ENCODE results near the gene PLTP.
"Not testable (repeated sequence)": the region's sequence is repeated elsewhere in the genome, so short reads cannot be mapped to it uniquely, and the experiment has no call there.

The PLTP gene, protein sequence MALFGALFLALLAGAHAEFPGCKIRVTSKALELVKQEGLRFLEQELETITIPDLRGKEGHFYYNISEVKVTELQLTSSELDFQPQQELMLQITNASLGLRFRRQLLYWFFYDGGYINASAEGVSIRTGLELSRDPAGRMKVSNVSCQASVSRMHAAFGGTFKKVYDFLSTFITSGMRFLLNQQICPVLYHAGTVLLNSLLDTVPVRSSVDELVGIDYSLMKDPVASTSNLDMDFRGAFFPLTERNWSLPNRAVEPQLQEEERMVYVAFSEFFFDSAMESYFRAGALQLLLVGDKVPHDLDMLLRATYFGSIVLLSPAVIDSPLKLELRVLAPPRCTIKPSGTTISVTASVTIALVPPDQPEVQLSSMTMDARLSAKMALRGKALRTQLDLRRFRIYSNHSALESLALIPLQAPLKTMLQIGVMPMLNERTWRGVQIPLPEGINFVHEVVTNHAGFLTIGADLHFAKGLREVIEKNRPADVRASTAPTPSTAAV

DNA sequence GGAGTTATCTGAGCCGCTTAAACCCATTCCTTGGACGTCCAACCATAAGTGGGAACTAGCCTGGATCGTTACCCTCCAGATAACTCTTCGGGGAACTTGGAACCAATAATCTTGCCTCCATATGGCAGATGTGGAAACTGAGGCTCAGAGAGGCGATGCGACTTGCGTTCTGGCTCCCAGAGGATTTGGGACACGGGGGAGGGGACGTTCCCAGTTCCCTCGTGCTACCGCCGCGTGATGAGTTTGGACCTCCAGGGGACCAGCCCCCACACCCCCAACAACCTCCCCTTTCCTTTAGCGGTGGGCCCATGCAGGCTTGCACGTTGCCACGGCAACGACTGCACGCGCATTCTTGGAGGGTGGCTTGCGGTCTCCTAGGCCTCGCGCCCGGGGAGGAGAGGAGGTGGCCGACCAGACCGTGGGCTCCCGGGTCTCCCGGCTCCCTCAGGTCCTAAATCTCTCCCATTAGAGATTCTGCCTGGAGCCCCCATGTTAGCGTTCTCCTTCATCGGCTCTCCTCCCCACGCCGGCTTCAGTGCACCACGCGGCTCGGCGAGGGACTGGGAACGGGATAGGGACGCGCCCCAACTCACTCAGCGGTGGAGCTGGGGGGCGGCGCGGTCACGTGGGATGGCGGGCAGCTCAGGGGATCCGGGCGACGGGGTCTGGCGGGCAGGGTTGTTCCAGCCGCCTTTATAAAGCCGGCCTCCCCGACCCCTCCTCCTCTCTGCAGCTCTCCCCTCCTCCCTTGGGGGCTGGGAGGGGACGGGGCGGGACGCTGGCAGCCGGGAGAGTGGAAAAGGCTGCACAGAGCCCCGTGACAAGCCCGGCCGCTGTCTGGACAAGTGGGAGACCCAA, at the start of gene PLTP:
Gene PLTP (minus strand): TSS at position 670 of the 858 bp plus-strand sequence. CDS start 703 bp downstream, outside the sequence.
- no peak for DNase-seq

DNA sequence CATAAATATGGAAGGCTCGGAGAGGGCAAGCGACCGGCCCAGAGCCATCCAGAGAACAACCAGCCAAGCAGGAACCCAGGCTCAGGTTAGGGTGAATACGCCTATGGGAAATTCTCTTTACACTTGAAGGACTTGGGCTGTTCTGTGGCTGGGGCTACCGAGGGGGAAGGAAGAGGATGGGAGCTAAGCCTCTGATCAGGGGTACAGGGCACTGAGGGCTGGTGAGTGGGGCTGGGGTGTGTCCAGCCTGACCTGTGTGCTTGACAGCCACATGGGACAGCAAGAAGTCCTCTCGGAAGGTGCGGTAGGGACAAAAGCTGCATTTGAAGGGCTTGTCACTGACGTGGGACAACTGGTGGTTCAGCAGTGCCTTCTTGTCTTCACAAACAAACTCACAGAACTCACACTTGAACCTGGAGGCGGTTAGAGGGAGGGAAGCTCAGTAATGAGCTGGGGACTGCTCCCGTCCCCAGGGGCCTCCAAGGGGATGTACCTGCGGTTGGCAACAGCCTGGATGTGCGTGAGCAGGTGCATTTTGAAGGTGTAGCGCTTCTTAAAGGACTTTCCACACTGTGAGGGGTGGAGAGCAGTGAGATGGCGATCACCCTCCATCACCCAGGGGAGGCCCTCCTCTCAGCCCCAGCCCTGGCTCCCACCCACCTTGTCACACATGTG, 48.1 kb upstream of the PLTP start:
- no peak for DNase-seq

DNA sequence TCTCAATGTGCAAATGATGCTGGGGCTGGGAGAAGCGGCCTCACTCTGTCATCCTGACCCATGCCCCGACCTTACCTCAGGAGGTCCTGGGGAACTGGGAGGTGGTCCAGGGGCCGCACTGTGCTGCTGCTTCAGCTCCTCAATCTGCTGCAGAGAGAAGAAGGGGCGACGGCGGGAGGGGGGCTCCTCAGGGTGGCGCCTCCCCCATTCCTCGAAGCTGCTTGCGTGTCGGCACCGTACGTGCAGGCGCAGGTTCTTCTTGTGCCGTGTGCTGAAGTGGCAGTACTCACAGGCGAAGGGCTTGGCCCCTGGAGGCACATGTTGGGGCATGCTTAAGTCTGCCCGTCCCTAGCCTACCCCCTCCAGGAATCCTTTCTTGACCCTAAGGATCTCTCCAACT, 47.2 kb upstream of the PLTP start:
- no peak for DNase-seq

DNA sequence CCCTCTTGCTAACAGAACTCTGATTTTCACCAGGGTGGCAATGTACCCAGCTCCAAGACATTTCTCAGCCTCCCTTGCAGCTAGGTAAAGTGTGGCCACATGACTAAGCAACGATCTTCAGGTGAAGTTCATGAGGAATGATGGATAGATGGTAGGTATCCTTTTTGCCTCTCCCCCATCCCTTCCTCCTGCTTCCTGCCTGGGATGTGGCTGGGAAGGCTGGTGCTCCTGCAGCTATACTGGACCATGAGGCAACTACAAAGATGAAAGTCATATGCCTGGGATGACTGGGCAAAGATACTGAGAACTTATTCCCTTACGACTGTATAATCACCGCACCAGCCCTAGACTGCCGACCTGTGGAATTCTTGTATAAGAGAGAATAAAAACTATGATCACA, 46.6 kb upstream of the PLTP start:
- DNase-seq = no peak

DNA sequence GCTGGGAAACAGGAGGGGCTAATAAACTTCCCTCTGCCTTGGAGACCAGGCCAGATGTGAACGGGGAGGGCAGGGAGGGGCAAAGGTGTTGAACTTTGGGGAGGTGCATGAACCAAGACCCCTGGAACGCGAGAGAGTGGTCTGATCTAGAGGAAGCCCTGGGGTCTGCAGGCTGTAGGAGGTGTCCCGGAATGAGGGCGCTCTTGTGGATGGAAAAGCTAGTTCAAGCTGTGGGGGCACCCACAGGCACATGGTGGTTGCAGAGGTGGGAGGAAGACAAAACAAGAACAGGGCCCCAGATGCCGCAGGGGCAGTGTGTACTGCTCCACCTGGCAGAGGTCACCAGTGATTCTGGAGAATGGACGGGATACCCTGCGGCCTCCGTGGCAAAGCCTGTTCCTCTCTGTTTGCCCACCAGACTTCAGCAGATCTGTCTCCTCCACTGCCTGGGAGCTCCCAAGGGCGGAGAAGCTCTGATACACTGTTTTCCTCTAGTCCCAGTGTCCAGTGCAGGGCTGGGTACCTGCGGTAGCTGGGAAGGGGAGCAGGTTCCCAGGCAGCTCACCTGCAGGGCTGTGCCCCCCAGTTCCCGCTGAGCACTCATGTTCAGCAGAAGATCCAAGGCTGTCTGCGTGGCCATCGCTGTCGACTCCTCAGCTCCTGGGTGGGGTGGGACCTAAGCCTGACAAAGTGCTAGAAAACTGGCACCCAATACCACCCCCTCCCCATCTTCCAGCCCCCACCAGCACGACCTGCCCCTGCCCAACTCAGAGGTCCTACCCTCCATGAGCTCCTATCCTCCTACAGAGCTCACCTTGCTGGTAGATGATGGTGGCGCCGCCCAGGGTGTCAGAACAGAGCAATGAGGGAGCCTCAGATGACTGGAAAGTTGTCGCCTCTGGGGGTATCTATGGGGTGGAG, 45.3 kb upstream of the PLTP start:
- DNase-seq = no peak

DNA sequence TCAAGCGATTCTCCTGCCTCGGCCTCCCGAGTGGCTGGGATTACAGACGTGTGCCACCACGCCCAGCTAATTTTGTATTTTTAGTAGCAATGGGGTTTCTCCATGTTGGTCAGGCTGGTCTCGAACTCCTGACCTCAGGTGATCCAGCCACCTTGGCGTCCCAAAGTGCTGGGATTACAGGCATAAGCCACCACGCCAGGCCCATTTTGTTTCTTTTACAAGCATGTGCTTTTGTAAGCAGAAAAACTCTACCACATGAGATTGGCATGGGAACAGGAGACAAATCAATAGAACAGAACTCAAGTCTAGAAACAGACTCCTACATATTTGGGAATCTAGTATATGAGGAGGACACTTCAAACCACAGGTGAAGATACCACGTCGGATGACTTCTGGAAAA, 44.4 kb upstream of the PLTP start:
- DNase-seq = not testable (repeated sequence)

DNA sequence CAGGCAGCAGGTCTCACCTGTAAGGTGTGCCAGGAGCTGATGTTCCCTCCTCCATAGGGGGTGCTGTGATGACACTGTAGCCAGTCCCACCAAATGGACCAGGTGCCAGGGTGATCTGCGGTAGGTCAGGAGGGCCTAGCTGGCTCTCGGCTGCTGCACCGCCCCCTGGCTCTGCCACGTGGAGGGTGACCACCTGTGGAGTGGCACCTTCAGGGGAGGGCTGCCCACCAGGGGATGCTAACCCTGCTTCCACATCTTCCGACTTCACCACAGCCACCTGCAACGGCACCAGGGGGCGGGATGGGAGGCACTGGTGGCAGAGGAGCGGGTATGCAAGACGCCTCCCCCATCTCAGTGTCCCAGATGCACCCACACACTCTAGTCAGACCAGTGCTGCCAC, 41.7 kb upstream of the PLTP start:
- DNase-seq = no peak

DNA sequence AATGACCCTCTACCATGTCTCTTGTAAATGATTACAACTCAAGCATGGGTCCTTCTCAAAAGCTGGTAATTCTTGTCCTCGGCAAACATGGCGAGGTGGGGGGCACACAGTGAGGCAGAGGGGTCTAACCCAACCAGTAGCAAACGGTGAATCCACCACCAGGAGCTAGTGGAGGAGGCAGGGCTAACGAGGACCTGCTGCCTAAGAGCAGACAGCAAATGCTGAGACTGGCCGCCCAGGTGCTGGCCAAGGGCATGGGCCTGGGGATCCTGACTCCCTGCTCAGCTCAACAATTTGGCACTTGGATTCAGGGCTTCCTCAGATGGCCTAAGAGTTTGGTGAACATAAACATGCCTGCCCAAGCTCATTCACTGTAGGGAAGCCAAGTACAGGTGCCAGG, 40.9 kb upstream of the PLTP start:
- no peak for DNase-seq

DNA sequence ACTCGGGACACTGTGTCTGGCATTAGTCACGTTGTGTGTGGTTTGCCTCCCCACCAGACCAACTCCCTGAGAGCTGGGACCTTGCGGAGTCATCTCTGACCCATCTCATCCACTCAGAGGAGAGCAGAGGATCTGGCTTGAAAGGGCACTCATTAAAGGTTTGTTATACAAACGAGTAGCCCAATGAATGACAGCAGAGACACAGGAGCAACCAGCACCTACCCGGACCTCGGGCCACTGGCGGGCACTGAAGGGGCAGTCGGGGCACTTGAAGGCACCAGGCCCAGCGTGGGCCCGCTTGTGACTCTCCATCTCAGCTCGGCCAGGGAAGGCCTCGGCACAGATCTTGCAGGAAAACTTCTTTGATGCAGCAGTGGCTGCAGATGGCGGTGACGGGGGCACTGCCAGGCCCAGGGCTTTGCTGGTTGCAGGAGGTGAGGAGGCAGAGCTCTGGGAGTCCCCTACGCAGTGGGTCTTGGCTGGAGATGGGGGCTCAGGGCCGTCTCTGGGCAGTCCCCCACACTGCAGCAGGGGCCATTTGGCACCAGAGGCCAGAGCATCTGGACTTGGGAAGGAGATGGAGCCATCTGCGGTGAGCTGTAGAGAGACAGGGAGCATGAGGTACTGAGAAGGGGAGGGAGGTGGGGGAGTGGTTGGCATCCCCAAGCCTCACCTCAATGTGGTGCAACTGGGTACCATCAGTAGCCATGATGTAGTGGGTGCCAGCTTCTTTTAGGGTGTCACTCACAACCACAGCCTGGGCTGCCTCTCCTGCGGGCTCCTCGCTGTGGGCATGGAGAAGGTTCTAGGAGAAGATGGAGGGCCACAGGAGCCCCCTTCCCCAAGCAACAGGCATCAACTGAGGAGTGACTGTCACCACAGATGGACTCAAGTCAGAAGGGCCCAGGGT, 40.2 kb upstream of the PLTP start:
- no peak for DNase-seq

DNA sequence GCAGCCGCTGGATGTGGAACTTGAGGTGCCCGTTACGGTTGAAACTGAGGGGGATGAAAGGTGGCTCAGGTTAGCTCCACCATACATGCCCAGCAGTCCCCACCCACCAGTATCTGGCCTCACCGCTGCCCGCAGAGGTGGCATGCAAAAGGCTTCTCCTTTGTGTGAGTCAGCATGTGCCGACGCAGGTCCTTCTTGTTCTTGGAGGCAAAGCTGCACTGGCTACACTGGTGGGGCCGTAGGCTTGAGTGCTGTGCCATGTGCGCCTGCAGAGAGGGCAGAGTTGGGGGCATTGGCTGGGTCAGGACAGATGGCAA, 38.3 kb upstream of the PLTP start:
- DNase-seq = no peak

DNA sequence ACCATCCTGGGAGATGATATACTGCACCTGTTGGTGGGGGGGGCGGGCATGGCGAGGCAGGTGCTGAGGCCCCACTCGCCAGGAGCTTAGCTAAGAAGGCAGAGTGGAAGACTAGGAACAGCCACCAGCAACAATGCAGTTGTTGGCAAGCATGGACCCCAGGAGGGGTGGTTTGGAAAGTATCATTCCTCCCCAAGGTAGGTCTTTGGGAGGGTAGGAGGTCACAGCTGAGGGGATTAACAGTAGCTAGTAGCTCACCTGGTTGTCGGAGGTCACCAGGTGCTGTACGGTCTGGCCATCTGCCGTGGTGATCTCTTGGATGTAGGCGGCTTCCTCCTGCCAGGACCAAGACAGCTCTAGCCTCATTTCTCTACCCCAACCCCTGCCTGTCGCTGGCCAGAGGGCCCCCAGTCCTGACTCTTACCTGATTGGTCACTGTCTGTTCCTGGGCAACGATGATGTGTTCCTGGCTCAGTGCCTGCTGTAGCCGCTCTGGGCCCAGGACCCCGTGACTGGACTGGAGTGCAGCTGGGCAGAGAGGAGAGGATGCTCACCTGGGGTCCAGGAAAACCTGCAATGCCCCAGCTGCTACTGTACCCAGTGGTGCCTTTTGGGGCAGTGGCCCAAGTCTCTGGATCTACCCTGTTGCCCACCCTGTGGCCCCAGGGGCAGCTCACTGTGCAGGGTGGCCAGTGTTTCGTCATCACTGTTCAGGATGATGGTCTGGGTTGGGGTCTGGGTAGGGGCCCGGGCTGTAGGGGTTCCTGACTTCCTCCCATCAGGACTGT, 37.8 kb upstream of the PLTP start:
- DNase-seq = no peak

DNA sequence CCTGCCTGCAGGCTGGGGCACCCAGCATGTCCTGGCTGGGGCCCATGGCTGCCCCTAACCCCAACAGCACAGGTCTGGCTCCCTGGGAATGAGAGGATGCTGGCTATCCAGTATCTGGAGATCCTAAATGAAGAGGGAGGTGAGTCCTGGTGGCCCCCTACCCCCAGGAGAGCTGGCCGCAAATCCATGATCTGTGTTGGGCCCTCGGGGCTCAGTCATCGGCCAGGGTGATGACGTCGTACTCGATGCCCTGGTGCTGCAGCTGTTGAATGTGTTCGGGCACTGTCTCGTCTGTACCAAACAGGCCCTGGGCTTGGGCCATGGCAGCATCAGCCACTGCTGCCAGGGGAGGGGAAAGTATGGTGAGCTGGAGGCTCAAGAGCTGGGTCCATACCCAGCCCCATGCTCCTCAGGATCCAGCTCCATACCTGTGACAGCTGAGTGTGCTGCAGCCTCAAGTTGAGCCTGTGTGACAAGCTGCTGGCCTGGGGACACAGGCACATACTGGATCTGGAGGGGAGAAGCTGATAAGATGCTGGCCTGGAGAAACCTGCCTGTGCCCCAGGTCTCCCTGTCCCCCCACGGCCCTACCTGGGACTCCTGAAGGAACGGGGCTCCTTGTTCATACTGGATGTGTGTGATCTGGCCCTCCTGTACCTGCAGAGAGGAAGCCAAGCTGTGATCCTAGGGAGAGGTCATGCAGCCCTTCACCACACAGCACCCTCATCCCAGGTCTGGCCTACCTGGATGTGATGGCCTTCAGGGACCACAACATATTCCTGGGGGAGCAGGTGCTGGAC, 37.0 kb upstream of the PLTP start:
- no peak for DNase-seq

DNA sequence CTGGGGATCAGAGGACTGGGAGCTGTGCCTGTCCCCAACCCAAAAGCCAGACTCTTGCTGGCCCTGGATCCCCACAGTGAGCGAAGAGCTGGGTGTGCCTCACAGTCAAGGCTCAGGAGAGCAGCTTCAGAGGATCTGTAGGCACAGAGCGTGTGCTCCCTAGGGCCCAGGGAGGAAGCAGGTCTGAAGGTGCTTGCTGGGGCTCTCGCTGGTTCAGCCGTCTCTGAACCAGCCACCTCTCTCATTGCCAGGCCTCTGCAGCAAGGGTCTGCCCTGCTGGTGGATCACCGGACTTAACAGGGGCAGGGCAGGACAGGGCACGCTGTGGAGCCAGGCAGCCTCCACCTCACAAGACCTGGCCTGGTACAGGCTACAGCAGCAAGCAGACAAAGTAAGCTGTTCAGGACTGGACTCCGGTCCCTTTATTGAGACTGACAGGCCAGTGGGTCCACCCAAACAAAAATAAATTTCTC, 36.3 kb upstream of the PLTP start:
- no peak for DNase-seq

DNA sequence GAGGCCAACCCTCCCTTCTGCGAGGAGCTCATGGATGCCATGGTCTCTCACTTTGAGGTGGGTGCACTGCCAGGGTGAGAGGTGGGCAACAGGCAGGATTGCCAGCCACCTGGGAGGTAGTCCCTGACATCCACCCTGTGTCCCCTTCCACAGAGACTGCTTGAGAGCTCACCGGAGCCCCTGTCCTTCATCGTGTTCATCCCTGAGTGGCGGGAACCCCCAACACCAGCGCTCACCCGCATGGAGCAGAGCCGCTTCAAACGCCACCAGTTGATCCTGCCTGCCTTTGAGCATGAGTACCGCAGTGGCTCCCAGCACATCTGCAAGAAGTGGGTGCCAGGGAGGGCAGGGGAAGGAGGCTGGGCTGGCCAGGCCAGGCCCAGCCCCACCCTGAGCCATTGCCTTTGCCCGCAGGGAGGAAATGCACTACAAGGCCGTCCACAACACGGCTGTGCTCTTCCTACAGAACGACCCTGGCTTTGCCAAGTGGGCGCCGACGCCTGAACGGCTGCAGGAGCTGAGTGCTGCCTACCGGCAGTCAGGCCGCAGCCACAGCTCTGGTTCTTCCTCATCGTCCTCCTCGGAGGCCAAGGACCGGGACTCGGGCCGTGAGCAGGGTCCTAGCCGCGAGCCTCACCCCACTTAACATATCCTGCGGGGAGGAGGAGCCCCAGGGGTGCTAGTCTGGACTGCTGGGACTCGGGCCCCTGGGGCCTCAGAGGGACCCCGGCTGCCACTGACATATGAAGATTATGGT, 35.3 kb upstream of the PLTP start:
- no peak for DNase-seq

DNA sequence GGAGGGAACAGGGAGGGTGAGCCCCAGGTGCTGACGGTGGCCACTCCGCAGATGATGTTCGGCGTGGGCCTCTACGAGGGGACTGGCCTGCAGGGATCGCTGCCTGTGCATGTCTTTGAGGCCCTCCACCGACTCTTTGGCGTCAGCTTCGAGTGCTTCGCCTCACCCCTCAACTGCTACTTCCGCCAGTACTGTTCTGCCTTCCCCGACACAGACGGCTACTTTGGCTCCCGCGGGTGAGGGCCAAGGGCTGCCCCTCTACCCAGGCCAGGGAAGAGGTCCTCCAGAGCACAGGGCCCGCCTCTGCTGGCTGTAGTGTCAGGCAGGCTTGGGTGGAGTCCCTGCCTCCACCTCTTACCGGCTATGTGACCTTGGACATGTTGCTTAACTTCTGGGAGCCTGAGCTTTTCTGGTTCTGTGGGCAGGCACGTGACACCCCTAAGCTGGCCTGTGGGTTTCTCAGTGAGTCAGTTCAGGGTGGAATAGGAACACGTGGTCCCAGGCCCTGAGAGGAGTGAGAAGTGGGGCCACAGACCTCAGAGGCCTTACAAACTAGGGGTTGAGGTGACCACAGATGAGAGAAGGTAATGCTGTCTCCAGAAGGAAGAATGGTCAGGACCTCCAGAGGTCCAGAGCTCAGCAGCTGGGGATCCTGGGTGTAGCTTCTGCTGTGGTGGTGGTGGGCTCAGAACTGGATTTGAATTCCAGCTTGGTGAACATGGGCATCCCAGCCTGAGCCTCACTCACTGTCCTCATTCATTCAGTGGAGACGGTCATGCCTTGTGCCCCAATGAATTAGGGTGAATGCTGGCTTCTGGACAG, 34.4 kb upstream of the PLTP start:
- DNase-seq = no peak

DNA sequence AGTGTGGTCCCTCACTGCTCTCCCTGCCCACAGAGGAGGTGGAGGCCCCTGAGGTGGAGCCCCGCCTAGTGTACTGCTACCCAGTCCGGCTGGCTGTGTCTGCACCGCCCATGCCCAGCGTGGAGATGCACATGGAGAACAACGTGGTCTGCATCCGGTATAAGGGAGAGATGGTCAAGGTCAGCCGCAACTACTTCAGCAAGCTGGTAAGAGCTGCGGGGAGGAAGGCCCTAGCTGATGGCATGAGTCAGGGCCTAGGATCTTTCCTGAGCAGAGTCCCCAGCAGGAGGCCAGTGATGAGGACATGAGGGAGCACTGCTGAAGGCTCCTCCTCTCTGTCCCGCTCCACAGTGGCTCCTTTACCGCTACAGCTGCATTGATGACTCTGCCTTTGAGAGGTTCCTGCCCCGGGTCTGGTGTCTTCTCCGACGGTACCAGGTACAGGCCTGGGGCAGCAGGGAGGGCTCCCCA, 33.8 kb upstream of the PLTP start:
- no peak for DNase-seq

DNA sequence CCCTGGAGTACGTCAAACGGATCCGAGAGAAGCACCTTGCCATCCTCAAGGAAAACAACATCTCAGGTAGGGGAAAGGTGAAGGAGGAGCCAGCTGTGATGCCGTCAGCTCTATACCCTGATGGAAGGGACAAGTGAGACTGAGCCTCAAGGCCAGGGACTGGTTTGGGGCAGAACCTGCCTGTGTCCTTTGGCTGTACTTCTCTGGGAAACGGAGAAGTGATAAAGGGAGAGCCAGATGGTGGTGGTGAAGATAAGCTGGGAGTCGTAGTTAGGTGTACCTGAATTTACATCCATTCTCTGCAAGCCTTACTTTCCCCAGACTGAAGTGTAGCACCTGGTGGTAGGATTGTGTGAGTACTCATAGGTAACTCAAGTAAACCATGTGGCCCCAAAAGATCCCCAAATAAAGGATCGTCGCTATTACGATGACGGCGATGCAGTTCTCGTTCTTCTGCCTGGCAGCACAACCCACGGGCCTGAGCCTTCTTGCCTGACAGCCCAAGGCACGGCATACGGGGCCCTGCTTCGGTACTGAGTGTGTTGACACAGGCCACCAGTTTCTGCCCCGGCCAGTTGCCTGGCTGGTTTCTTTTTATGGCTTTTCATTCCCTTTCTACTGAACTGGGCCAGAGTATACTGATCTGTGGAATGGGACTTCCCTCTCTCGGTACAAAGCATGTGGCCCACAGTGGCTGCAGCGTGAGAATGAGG, 33.2 kb upstream of the PLTP start:
- DNase-seq = no peak

All from NCI-H748 treated with DMSO at 0.1 percent for 48 hours (cell line).